A673 (cell line): ENCODE results near the gene ERC1. TPM values are rescaled to one million over a fixed set of nuclear protein-coding genes. Genes with fewer than 3 reads are reported as not detected.

Source experiments
- BruUV-seq: library from RNA; stranded (reverse); fragments of 400-500 nt; replicated peaks from 2 replicates; lab custom pipeline; 2021; lab: Mats Ljungman, UMichigan
- CTCF ChIA-PET: fragments of 300-600 bp; sonication (Branson Sonifier 250); formaldehyde crosslinking; loops from one replicate; lab custom pipeline; 2022; ENCODE audit warnings: antibody characterized with exemption; lab: Charles Lee
- POLR2A ChIA-PET: fragments of 300-600 bp; sonication (Branson Sonifier 250); formaldehyde crosslinking; loops from one replicate; lab custom pipeline; 2022; ENCODE audit warnings: antibody characterized with exemption; ENCODE audit not compliant: low non-redundant PET; lab: Charles Lee
- DNase-seq: peaks from one replicate; pipeline ENCODE4 v3.0.0-alpha.2; 2015; ENCODE audit warnings: low spot score
- H3K27ac ChIP-seq: fragments of 200-600 bp; sonication (generic); 2 replicates; pipeline ENCODE4 v1.5.1; 2016; ENCODE audit warnings: mixed run types, low read depth, mild to moderate bottlenecking, mixed read lengths, antibody characterized with exemption, low read length; ENCODE audit not compliant: poor library complexity, severe bottlenecking
- H3K27me3 ChIP-seq: fragments of 200-600 bp; sonication (generic); replicated peaks from 2 replicates; pipeline ENCODE4 v1.6.1; 2017; ENCODE audit warnings: mixed run types, low read depth, mild to moderate bottlenecking, mixed read lengths, antibody characterized with exemption, low read length; ENCODE audit not compliant: insufficient read depth, poor library complexity
- H3K36me3 ChIP-seq: fragments of 200-600 bp; sonication (generic); 2 replicates; pipeline ENCODE4 v1.6.1; 2016; ENCODE audit warnings: mixed run types, mild to moderate bottlenecking, mixed read lengths, antibody characterized with exemption, low read length; ENCODE audit not compliant: insufficient read depth, poor library complexity, severe bottlenecking
- H3K4me1 ChIP-seq: fragments of 200-600 bp; sonication (generic); 2 replicates; pipeline ENCODE4 v1.6.1; 2017; ENCODE audit warnings: mixed run types, mild to moderate bottlenecking, mixed read lengths, antibody characterized with exemption, low read length; ENCODE audit not compliant: insufficient read depth, poor library complexity, severe bottlenecking
- H3K4me3 ChIP-seq: fragments of 200-600 bp; sonication (generic); 2 replicates; pipeline ENCODE4 v1.5.1; 2016; ENCODE audit warnings: low read depth, mixed run types, mild to moderate bottlenecking, mixed read lengths, low read length; ENCODE audit not compliant: poor library complexity, severe bottlenecking
- H3K9me3 ChIP-seq: fragments of 200-600 bp; sonication (generic); 2 replicates; pipeline ENCODE4 v1.6.1; 2016; ENCODE audit warnings: mixed run types, low read depth, mild to moderate bottlenecking, mixed read lengths, antibody characterized with exemption, low read length; ENCODE audit not compliant: poor library complexity, severe bottlenecking
- EZH2 ChIP-seq: fragments of 200-600 bp; sonication (generic); IDR thresholded peaks from 2 replicates; pipeline ENCODE4 v1.6.1; 2017; ENCODE audit warnings: borderline replicate concordance, low read depth, mild to moderate bottlenecking, mixed read lengths, antibody characterized with exemption, low read length; ENCODE audit not compliant: poor library complexity, severe bottlenecking
- intact Hi-C: fragments of 100-400 bp; cut with micrococcal nuclease; formaldehyde crosslinking; loops from one replicate; pipeline ENCODE4 v1.10.0; 2022; ENCODE audit not compliant: unreplicated experiment
- total RNA-seq: library from RNA; stranded (reverse); gene quantifications from 2 replicates; pipeline ENCODE4 v1.2.3, GENCODE V29; 2021
- TF ChIP-seq, protein P1 (sequence below): fragments of 300-800, 200-600 bp; sonication (generic); conservative IDR thresholded peaks from 2 replicates; pipeline ENCODE4 v1.5.1; 2017; ENCODE audit warnings: low read depth, mild to moderate bottlenecking, antibody characterized with exemption, low read length, moderate library complexity, mixed read lengths

Gene ERC1
- total RNA-seq, 1 experiment from 2014 or later, result 60.7 TPM

- intact Hi-C loops, result no loop called here
- no peaks in the 10 kb centered on the region for H3K27me3 ChIP-seq
- BruUV-seq, result no TSS peak
- ChIA-PET POLR2A (interaction anchor here (0.6 kb wide), 1 partner anchor 426 kb away, joined by 4 read pairs; no protein-coding TSS in a partner anchor), CTCF (no interaction called here)
- no peak for DNase-seq
- no peak for TF ChIP-seq EZH2
- TF ChIP-seq, protein P1, sequence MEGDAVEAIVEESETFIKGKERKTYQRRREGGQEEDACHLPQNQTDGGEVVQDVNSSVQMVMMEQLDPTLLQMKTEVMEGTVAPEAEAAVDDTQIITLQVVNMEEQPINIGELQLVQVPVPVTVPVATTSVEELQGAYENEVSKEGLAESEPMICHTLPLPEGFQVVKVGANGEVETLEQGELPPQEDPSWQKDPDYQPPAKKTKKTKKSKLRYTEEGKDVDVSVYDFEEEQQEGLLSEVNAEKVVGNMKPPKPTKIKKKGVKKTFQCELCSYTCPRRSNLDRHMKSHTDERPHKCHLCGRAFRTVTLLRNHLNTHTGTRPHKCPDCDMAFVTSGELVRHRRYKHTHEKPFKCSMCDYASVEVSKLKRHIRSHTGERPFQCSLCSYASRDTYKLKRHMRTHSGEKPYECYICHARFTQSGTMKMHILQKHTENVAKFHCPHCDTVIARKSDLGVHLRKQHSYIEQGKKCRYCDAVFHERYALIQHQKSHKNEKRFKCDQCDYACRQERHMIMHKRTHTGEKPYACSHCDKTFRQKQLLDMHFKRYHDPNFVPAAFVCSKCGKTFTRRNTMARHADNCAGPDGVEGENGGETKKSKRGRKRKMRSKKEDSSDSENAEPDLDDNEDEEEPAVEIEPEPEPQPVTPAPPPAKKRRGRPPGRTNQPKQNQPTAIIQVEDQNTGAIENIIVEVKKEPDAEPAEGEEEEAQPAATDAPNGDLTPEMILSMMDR, result no peak
- H3K27ac ChIP-seq, result no peak overlapping the region
- no peak overlapping the region for H3K4me3 ChIP-seq
- no peaks in the 10 kb centered on the region for H3K36me3 ChIP-seq
- H3K4me1 ChIP-seq, result no peaks in the 10 kb centered on the region
- H3K9me3 ChIP-seq, result no peaks in the 10 kb centered on the region
Observed at GRCh38 chr12:1102791-1103450, 111.9 kb downstream of the ERC1 start.

GRCh38 chr12:1103632-1104031 lies 112.6 kb downstream of the ERC1 start:
- POLR2A ChIA-PET, result no interaction called here
- intact Hi-C loops, result no loop called here
- Histone ChIP-seq H3K36me3 (no peaks in the 10 kb centered on the region), H3K27me3 (no peaks in the 10 kb centered on the region), H3K4me3 (no peak overlapping the region), H3K27ac (no peak overlapping the region), H3K9me3 (no peaks in the 10 kb centered on the region), H3K4me1 (no peaks in the 10 kb centered on the region)
- TF ChIP-seq, protein P1, result no peak
- TF ChIP-seq EZH2, result no peak
- CTCF ChIA-PET, result no interaction called here
- BruUV-seq, result no TSS peak
- no peak for DNase-seq

- Histone ChIP-seq H3K9me3 (no peaks in the 10 kb centered on the region), H3K4me3 (no peak overlapping the region), H3K27ac (no peak overlapping the region), H3K36me3 (no peaks in the 10 kb centered on the region), H3K27me3 (no peaks in the 10 kb centered on the region), H3K4me1 (no peaks in the 10 kb centered on the region)
- intact Hi-C loops, result no loop called here
- no peak for DNase-seq
- ChIA-PET POLR2A (no interaction called here), CTCF (no interaction called here)
- BruUV-seq, result no TSS peak
- TF ChIP-seq EZH2, result no peak
- TF ChIP-seq, protein P1, result no peak
Observed at GRCh38 chr12:1104088-1104800, 113.2 kb downstream of the ERC1 start.
